Astrocyte (in vitro differentiated cells and primary cell): ENCODE data around the gene GSG1L.

Experiments
- CTCF ChIP-seq: IDR thresholded peaks from 2 replicates; pipeline ENCODE4 v1.5.1; 2011; ENCODE audit warnings: low read depth, mild to moderate bottlenecking, inconsistent platforms, low read length, moderate library complexity; ENCODE audit not compliant: insufficient read depth
- EZH2 ChIP-seq: IDR thresholded peaks from 2 replicates; pipeline ENCODE4 v1.6.1; 2012; ENCODE audit warnings: mild to moderate bottlenecking, low read length, inconsistent platforms; ENCODE audit not compliant: insufficient read depth

GRCh38 chr16:27925612-27926011 lies 137.9 kb downstream of the GSG1L start:
- no peak for TF ChIP-seq CTCF
- no peak for TF ChIP-seq EZH2
